Endothelial cell of umbilical vein (primary cell): ENCODE results near the gene MYL5.
"Not testable (repeated sequence)": the region's sequence is repeated elsewhere in the genome, so short reads cannot be mapped to it uniquely, and the experiment has no call there.

Source experiments
- POLR2A ChIP-seq: IDR thresholded peaks from 2 replicates; pipeline ENCODE4 v1.6.1; 2012; ENCODE audit warnings: low read depth, mild to moderate bottlenecking, control low read depth, low read length
- POLR2AphosphoS5 ChIP-seq: IDR thresholded peaks from 2 replicates; pipeline ENCODE4 v1.6.1; 2012; ENCODE audit warnings: low read depth, mild to moderate bottlenecking, control low read depth, low read length, moderate library complexity; ENCODE audit not compliant: insufficient read depth
- TF ChIP-seq, protein P1 (sequence below), 2 donors: IDR thresholded peaks; 1 replicate in 1 of 2; 2 replicates in 1 of 2; pipeline ENCODE4 v1.5.1; 2011; ENCODE audit warnings: low read length in 2 of 2, mild to moderate bottlenecking in 2 of 2, moderate library complexity in 2 of 2, control low read depth in 1 of 2, inconsistent platforms in 1 of 2, low read depth in 1 of 2; ENCODE audit not compliant: insufficient read depth in 1 of 2; ENCODE audit errors: extremely low read depth in 1 of 2

DNA sequence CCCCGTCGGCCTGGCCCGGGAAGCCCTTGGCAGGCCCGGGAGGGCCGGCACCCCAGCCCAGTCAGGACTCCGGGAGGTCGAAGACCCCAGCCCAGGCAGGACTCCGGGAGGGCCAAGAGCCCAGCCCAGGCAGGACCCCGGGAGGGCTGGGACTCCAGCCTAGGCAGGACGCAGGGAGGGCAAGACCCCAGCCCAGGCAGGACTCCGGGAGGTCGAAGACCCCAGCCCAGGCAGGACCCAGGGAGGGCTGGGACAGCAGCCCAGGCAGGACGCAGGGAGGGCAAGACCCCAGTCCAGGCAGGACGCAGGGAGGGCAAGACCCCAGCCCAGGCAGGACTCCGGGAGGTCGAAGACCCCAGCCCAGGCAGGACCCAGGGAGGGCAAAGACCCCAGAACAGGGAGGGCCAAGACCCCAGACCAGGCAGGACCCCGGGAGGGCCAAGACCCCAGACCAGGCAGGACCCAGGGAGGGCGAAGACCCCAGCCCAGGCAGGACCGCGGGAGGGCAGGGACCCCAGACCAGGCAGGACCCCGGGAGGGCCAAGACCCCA is 31.8 kb downstream of the MYL5 start:
- TF ChIP-seq, protein P1, sequence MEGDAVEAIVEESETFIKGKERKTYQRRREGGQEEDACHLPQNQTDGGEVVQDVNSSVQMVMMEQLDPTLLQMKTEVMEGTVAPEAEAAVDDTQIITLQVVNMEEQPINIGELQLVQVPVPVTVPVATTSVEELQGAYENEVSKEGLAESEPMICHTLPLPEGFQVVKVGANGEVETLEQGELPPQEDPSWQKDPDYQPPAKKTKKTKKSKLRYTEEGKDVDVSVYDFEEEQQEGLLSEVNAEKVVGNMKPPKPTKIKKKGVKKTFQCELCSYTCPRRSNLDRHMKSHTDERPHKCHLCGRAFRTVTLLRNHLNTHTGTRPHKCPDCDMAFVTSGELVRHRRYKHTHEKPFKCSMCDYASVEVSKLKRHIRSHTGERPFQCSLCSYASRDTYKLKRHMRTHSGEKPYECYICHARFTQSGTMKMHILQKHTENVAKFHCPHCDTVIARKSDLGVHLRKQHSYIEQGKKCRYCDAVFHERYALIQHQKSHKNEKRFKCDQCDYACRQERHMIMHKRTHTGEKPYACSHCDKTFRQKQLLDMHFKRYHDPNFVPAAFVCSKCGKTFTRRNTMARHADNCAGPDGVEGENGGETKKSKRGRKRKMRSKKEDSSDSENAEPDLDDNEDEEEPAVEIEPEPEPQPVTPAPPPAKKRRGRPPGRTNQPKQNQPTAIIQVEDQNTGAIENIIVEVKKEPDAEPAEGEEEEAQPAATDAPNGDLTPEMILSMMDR (IDR thresholded peaks at IDR 0.05; ENCODE audit: extremely low read depth in 1 of 2, insufficient read depth in 1 of 2, low read depth in 1 of 2, low read length in 2 of 2): not testable (repeated sequence)
- TF ChIP-seq POLR2AphosphoS5, POLR2A: not testable (repeated sequence)
